ENCODE results near the gene DCAKD. TPM values are rescaled to one million over a fixed set of nuclear protein-coding genes. Genes with fewer than 3 reads are reported as not detected.

DCAKD gene
- total RNA-seq, 4 donors from 2014 or later, result 19.7 to 44.5 (median 29.8) TPM

DNA sequence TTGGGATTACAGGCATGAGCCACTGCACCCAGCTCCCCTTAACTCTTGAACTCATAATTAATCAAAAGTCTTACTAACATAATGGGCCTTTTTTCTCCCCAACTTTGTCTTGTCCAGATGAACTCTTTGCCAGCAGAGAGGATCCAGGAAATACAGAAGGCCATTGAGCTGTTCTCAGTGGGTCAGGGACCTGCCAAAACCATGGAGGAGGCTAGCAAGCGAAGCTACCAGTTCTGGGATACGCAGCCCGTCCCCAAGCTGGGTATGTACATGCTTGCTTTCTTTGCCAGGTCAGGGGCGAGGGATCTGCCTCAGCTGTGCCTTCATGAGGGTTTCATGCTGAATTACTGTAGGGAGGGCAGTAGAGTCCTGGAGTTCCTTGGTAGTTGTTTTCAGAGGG, 35.0 kb upstream of the DCAKD start:
- TF ChIP-seq, protein P1, sequence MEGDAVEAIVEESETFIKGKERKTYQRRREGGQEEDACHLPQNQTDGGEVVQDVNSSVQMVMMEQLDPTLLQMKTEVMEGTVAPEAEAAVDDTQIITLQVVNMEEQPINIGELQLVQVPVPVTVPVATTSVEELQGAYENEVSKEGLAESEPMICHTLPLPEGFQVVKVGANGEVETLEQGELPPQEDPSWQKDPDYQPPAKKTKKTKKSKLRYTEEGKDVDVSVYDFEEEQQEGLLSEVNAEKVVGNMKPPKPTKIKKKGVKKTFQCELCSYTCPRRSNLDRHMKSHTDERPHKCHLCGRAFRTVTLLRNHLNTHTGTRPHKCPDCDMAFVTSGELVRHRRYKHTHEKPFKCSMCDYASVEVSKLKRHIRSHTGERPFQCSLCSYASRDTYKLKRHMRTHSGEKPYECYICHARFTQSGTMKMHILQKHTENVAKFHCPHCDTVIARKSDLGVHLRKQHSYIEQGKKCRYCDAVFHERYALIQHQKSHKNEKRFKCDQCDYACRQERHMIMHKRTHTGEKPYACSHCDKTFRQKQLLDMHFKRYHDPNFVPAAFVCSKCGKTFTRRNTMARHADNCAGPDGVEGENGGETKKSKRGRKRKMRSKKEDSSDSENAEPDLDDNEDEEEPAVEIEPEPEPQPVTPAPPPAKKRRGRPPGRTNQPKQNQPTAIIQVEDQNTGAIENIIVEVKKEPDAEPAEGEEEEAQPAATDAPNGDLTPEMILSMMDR (IDR thresholded peaks at IDR 0.05; ENCODE audit: low read depth), result no peak

DNA sequence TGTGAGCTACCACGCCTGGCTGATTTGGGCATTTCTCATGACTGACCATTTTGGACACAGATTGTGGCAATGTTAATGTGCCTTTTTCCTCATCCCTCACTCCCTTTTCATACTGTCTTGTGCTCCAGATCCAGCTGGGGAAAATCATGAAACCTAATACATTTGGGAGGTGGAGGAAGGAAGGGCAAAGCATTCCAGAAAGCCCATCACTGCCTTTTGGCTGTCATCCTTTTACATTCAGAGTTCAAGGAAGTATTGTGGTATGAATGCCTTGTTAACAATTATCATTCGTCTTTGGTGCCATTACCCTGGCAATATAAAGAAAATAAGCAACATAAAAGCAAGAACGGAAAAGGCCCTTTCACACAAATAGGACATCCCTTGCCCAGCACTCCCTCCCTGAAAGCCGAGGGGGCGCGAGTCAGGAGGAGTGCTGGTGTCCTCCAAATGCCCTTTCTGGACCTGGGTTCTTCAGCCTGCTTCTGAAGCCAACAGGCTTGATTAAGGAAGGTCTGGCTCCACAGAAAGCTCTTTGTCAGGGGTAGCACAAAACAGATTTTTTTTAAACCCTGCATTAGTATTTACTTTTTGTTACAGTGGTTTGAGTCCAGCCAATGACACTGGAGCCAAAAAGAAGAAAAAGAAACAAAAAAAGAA, 29.7 kb upstream of the DCAKD start:
- TF ChIP-seq, protein P1 (IDR thresholded peaks at IDR 0.05; ENCODE audit: low read depth), result no peak

DNA sequence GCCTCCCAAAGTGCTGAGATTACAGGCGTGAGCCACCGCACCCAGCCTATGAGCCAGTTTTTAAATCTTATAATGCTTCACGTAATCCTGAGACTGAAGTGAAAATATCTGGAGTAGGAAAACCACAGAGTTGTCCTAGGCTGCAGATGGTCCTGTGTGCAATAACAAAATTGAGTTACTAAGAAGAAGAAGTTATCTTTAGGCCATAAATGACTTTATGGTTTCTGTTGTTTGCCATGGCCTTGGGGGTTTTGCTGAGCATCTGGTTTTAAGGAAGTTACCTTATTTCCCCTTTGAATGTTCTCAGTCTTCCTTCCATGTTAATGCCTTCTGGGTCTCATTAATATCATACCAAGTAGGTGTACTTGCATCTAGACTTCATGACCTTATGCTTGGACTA, 26.2 kb upstream of the DCAKD start:
- TF ChIP-seq, protein P1 (IDR thresholded peaks at IDR 0.05; ENCODE audit: low read depth), result no peak

DNA sequence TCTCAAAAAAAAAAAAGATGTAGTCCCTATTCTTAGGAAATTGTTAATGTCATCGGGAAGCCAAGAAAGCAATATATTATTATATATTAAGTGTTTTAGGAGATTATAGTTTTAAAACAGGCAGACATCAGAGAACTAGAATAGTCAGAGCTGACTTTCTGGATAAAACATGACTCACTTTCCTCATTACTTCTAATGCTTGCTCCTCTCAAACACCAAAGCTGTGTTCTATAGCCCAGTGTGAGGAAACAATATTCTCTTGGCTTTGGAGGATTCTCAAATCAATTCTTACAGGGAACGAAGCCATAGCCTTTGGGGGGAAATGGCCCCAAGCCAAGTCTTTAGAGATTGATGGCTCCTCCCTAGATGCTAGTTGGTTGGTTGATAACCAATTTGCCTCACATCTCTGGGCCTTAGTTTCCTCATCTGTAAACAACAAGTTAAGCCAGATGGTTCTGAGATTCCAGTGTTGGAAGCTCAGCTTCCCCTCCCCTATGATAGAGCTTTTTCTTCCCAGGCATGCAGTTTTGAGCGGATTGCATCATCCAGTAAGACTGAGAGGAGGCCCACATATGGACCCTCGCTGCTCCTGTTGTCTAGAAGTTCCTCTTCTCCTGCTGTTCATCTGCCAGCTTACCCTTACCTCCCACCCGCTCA, 22.1 kb upstream of the DCAKD start:
- TF ChIP-seq, protein P1 (IDR thresholded peaks at IDR 0.05; ENCODE audit: low read depth), result no peak

DNA sequence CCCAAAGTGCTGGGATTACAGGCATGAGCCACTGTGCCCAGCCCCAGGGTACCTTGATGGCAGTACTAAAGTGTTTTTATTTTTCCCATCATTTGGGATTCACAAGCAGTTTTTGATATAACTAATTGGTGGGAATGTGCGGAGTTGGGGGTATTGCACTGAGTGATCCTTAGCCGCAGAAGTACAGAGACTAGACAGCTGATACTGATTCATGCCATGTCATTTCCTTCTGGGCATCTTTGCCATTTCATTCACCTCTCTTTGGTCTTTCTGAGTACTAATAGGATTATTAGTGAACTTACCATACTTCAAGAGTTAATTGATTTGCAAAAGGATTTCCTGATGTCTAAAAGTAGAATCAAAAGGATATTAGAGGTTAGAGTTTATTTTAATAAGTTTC, 19.4 kb upstream of the DCAKD start:
- TF ChIP-seq, protein P1 (IDR thresholded peaks at IDR 0.05; ENCODE audit: low read depth), result no peak

DNA sequence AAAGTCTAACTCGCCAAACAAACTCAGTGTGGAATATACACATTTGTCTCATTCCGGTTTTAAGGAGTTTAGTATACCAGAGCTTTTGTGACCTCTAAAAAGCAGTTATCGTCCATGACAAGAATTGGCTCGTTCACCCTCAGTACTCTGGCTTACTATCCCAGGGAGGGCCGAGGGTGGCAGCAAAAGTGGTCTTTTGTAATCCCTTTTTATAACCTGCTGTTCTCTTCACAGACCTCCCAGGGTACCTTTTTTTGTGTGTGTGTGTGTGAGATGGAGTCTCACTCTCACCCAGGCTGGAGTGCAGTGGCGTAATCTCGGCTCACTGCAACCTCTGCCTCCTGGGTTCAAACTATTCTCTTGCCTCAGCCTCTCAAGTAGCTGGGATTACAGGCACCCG, 18.6 kb upstream of the DCAKD start:
- TF ChIP-seq, protein P1 (IDR thresholded peaks at IDR 0.05; ENCODE audit: low read depth), result no peak

DNA sequence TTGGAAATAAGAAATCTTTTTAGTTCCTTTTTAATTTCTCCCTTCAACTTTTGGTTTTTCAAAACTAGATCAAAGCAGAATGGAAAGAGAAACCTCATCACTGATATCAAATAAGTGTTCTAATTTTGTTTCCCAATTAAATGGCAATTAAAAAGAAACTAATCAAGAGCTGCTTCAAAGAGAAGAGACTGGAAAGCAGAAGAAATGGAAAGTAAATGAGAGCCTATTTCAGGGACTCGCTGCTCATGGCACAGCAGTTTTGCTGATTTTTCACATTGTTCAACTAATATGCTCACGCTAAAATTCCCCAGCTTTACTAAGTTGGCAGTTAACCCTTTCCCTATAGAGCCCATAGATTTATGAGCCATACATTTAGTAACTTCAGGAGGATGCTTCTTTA, 16.2 kb upstream of the DCAKD start:
- TF ChIP-seq, protein P1 (IDR thresholded peaks at IDR 0.05; ENCODE audit: low read depth), result no peak
